Measurements from ENCODE around the gene TMEM187. TPM values are rescaled to one million over a fixed set of nuclear protein-coding genes. Genes with fewer than 3 reads are reported as not detected.

TMEM187 gene
- total RNA-seq, 4 donors from 2014 or later = 2.0 to 10.0 (median 6.1) TPM

GRCh38 chrX:153964105-153964504 lies 8.4 kb upstream of the TMEM187 start:
- TF ChIP-seq, protein P1, sequence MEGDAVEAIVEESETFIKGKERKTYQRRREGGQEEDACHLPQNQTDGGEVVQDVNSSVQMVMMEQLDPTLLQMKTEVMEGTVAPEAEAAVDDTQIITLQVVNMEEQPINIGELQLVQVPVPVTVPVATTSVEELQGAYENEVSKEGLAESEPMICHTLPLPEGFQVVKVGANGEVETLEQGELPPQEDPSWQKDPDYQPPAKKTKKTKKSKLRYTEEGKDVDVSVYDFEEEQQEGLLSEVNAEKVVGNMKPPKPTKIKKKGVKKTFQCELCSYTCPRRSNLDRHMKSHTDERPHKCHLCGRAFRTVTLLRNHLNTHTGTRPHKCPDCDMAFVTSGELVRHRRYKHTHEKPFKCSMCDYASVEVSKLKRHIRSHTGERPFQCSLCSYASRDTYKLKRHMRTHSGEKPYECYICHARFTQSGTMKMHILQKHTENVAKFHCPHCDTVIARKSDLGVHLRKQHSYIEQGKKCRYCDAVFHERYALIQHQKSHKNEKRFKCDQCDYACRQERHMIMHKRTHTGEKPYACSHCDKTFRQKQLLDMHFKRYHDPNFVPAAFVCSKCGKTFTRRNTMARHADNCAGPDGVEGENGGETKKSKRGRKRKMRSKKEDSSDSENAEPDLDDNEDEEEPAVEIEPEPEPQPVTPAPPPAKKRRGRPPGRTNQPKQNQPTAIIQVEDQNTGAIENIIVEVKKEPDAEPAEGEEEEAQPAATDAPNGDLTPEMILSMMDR (IDR thresholded peaks at IDR 0.05; ENCODE audit: low read depth) = no peak

GRCh38 chrX:153965406-153965805 lies 7.1 kb upstream of the TMEM187 start:
- TF ChIP-seq, protein P1 (IDR thresholded peaks at IDR 0.05; ENCODE audit: low read depth) = no peak

GRCh38 chrX:153966283-153966688 lies 6.3 kb upstream of the TMEM187 start:
- TF ChIP-seq, protein P1 (IDR thresholded peaks at IDR 0.05; ENCODE audit: low read depth) = no peak

DNA sequence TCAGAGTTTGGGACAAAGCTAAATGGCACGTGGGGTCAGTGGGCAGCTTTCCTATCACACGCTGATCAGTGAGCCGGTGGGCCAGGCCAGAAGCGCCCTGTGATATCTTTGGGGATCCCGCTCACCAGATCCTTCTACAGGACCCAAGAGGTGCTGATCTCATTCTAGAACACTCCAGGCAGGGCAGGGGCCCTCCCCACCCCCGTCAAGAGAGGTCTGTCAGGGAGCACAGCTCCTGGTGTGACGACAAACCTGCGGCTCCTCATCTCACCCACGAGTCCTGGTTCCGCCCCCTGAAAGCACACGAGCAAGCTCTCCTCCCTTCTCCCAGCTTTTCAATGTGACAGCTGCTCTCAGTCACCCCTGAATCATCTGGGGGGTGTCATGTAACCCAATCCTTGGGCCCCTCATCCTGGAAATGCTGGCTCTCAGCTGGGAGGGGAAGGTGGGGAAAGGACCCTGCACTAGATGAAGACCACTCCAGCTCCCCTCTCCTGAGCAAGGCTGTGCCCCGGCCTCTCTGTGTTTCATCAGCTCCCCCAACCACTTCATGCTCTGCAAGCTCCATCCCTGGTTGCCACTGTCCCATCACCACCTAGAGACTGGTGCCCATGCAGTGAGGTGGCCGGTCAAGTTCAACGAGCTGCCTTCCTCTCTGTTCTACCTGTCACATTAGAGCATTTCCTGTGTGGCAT lies 5.6 kb upstream of the TMEM187 start:
- TF ChIP-seq, protein P1 (IDR thresholded peaks at IDR 0.05; ENCODE audit: low read depth) = no peak

DNA sequence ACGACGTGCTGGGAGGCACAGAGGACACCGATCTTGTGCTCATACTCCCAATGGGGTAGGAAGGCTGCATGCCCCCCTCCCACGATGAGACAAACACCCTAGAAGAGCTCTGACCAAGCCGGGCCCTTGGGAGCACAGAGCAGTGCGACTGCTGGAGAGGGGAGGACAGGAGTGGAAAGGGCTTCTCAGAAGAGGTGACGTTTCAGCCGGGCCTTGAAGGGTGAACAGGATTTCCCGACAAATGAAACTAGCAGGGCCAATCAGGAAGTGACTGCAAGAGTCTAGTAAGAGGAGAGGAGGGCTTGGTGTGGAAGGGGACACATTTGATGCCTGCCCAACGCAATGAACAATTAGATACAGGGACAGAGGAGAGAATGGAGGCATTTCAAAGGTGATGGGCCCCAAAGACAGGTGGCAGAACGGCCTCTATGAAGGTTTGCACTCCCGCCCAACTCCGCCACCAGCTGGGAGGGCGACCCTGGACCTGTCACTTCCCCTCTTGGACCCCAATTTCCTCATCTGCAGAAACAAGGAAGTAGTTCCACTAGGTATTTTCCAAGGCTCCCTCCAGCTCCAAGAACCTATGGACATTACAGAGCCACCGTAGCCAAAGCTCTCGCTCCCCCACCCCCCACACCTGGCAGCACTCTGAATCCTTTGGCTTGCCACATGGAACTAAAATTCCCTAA lies 4.9 kb upstream of the TMEM187 start:
- TF ChIP-seq, protein P1 (IDR thresholded peaks at IDR 0.05; ENCODE audit: low read depth) = no peak

- TF ChIP-seq, protein P1 (IDR thresholded peaks at IDR 0.05; ENCODE audit: low read depth) = no peak
Measured at GRCh38 chrX:153968255-153968654, 4.3 kb upstream of the TMEM187 start.

- TF ChIP-seq, protein P1 (IDR thresholded peaks at IDR 0.05; ENCODE audit: low read depth) = no peak
Measured at GRCh38 chrX:153968754-153969124, 3.8 kb upstream of the TMEM187 start.
